ENCODE measurements around the gene ASMTL.
"Not testable (repeated sequence)": the region's sequence is repeated elsewhere in the genome, so short reads cannot be mapped to it uniquely, and the experiment has no call there.

The ASMTL gene

DNA sequence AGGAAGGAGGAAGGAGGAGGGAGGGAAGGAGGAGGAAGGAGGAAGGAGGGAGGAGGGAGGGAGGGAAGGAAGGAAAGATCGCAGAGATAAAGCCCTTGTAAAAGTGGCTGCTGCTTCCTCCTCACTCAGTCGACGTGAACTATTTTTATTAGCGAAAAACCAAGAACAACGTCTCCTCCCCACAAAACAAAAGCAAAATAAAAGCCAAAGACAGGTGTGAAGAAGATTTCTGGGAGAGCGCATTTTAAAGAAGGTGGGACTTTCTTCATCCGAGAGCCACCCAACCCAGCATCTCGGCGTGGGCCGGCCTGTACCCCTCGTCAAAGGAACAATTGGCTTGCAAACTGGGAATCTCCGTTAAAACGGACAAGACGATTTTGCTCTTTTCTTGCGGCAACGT lies 40.7 kb upstream of the ASMTL start:
- H3K4me3 ChIP-seq (ENCODE audit: low read length), result no peak overlapping the region
- H3K36me3 ChIP-seq (ENCODE audit: control insufficient read depth, insufficient read depth, low read length), result no peaks in the 10 kb centered on the region
- no peak overlapping the region for H2BK120ac ChIP-seq (ENCODE audit: low read depth, low read length)
- H3K18ac ChIP-seq (ENCODE audit: low read length), result no peak overlapping the region
- H3K56ac ChIP-seq (ENCODE audit: low read length), result no peak overlapping the region
- H3K23ac ChIP-seq (ENCODE audit: low read length), result no peak overlapping the region
- no peak for DNase-seq
- H3K27ac ChIP-seq (ENCODE audit: low read depth, low read length), result no peak overlapping the region
- WGBS (ENCODE audit: extremely low coverage, insufficient coverage, low lambda C conversion rate), result no CpG with 5 or more reads among the region's 16 CpGs
- H2AK5ac ChIP-seq (ENCODE audit: low read length), result no peak overlapping the region
- no peaks in the 10 kb centered on the region for H3K4me1 ChIP-seq (ENCODE audit: control insufficient read depth, low read depth, low read length)
- H3K4ac ChIP-seq (ENCODE audit: low read depth, low read length), result no peak overlapping the region
- no peaks in the 10 kb centered on the region for H3K79me1 ChIP-seq (ENCODE audit: low read length)
- no peak overlapping the region for H4K8ac ChIP-seq (ENCODE audit: low read depth, low read length)
- H3K9ac ChIP-seq (ENCODE audit: low read length), result no peak overlapping the region
- H3K4me2 ChIP-seq (ENCODE audit: low read length), result peak overlapping the region; percentile 1
- H3K79me2 ChIP-seq (ENCODE audit: control insufficient read depth, insufficient read depth, low read length), result no peaks in the 10 kb centered on the region
- no peaks in the 10 kb centered on the region for H3K27me3 ChIP-seq (ENCODE audit: insufficient read depth, low read length, poor library complexity)
- H4K5ac ChIP-seq (ENCODE audit: low read length), result no peak overlapping the region
- H2BK5ac ChIP-seq (ENCODE audit: low read length), result no peak overlapping the region
- H2BK15ac ChIP-seq (replicated peaks; ENCODE audit: low read depth), result no peak overlapping the region

- Histone ChIP-seq H3K36me3 (ENCODE audit: control insufficient read depth, insufficient read depth, low read length) (no peaks in the 10 kb centered on the region), H3K27ac (ENCODE audit: low read depth, low read length) (no peak overlapping the region), H2BK15ac (replicated peaks; ENCODE audit: low read depth) (no peak overlapping the region), H2BK120ac (ENCODE audit: low read depth, low read length) (no peak overlapping the region), H4K8ac (ENCODE audit: low read depth, low read length) (no peak overlapping the region), H2AK5ac (ENCODE audit: low read length) (no peak overlapping the region), H3K79me1 (ENCODE audit: low read length) (no peaks in the 10 kb centered on the region), H3K56ac (ENCODE audit: low read length) (no peak overlapping the region), H3K23ac (ENCODE audit: low read length) (no peak overlapping the region), H4K5ac (ENCODE audit: low read length) (no peak overlapping the region), H3K4ac (ENCODE audit: low read depth, low read length) (no peak overlapping the region), H3K79me2 (ENCODE audit: control insufficient read depth, insufficient read depth, low read length) (no peaks in the 10 kb centered on the region), H3K4me3 (ENCODE audit: low read length) (no peak overlapping the region), H3K4me1 (ENCODE audit: control insufficient read depth, low read depth, low read length) (no peaks in the 10 kb centered on the region), H3K18ac (ENCODE audit: low read length) (no peak overlapping the region), H2BK5ac (ENCODE audit: low read length) (no peak overlapping the region), H3K9ac (ENCODE audit: low read length) (no peak overlapping the region), H3K4me2 (ENCODE audit: low read length) (no peak overlapping the region), H3K27me3 (ENCODE audit: insufficient read depth, low read length, poor library complexity) (no peaks in the 10 kb centered on the region)
- DNase-seq, result no peak
- no CpG with 5 or more reads among the region's 9 CpGs for WGBS (ENCODE audit: extremely low coverage, insufficient coverage, low lambda C conversion rate)
Measured at GRCh38 chrX:1492421-1493012, 39.8 kb upstream of the ASMTL start.

GRCh38 chrX:1491851-1492349 lies 39.2 kb upstream of the ASMTL start:
- Histone ChIP-seq H4K5ac (ENCODE audit: low read length) (no peak overlapping the region), H3K4me3 (ENCODE audit: low read length) (no peak overlapping the region), H3K79me1 (ENCODE audit: low read length) (no peaks in the 10 kb centered on the region), H3K4ac (ENCODE audit: low read depth, low read length) (no peak overlapping the region), H3K4me2 (ENCODE audit: low read length) (no peak overlapping the region), H3K27me3 (ENCODE audit: insufficient read depth, low read length, poor library complexity) (no peaks in the 10 kb centered on the region), H3K27ac (ENCODE audit: low read depth, low read length) (no peak overlapping the region), H2BK15ac (replicated peaks; ENCODE audit: low read depth) (no peak overlapping the region), H2BK120ac (ENCODE audit: low read depth, low read length) (no peak overlapping the region), H2AK5ac (ENCODE audit: low read length) (no peak overlapping the region), H3K18ac (ENCODE audit: low read length) (no peak overlapping the region), H3K56ac (ENCODE audit: low read length) (no peak overlapping the region), H3K9ac (ENCODE audit: low read length) (no peak overlapping the region), H2BK5ac (ENCODE audit: low read length) (no peak overlapping the region), H3K79me2 (ENCODE audit: control insufficient read depth, insufficient read depth, low read length) (no peaks in the 10 kb centered on the region), H3K36me3 (ENCODE audit: control insufficient read depth, insufficient read depth, low read length) (no peaks in the 10 kb centered on the region), H4K8ac (ENCODE audit: low read depth, low read length) (no peak overlapping the region), H3K4me1 (ENCODE audit: control insufficient read depth, low read depth, low read length) (no peaks in the 10 kb centered on the region), H3K23ac (ENCODE audit: low read length) (no peak overlapping the region)
- WGBS (ENCODE audit: extremely low coverage, insufficient coverage, low lambda C conversion rate), result no CpG with 5 or more reads among the region's 6 CpGs
- peak; percentile 92 for DNase-seq

GRCh38 chrX:1491248-1491647 lies 38.5 kb upstream of the ASMTL start:
- not testable (repeated sequence) for H2AK5ac ChIP-seq (ENCODE audit: low read length); H3K56ac ChIP-seq (ENCODE audit: low read length); DNase-seq; H3K4me2 ChIP-seq (ENCODE audit: low read length); H3K36me3 ChIP-seq (ENCODE audit: control insufficient read depth, insufficient read depth, low read length); H3K79me1 ChIP-seq (ENCODE audit: low read length); H2BK5ac ChIP-seq (ENCODE audit: low read length); H3K23ac ChIP-seq (ENCODE audit: low read length); H3K4ac ChIP-seq (ENCODE audit: low read depth, low read length); H4K5ac ChIP-seq (ENCODE audit: low read length); H3K79me2 ChIP-seq (ENCODE audit: control insufficient read depth, insufficient read depth, low read length); H3K27ac ChIP-seq (ENCODE audit: low read depth, low read length); H2BK15ac ChIP-seq (replicated peaks; ENCODE audit: low read depth); H3K4me1 ChIP-seq (ENCODE audit: control insufficient read depth, low read depth, low read length); H4K8ac ChIP-seq (ENCODE audit: low read depth, low read length); H2BK120ac ChIP-seq (ENCODE audit: low read depth, low read length); H3K9ac ChIP-seq (ENCODE audit: low read length); H3K27me3 ChIP-seq (ENCODE audit: insufficient read depth, low read length, poor library complexity); H3K4me3 ChIP-seq (ENCODE audit: low read length); H3K18ac ChIP-seq (ENCODE audit: low read length)
- no CpG with 5 or more reads among the region's 4 CpGs for WGBS (ENCODE audit: extremely low coverage, insufficient coverage, low lambda C conversion rate)

DNA sequence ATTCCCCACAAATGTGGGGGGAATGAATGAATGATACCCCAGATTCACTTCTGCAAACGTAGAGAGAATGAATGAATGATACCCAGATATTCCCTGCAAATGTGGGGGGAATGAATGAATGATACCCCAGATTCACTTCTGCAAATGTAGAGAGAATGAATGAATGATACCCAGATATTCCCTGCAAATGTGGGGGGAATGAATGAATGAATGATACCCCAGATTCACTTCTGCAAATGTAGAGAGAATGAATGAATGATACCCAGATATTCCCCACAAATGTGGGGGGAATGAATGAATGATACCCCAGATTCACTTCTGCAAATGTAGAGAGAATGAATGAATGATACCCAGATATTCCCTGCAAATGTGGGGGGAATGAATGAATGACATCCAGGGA lies 38.0 kb upstream of the ASMTL start:
- not testable (repeated sequence) for H3K23ac ChIP-seq (ENCODE audit: low read length)

GRCh38 chrX:1489354-1489753 lies 36.6 kb upstream of the ASMTL start:
- H3K4me2 ChIP-seq (ENCODE audit: low read length); H3K79me2 ChIP-seq (ENCODE audit: control insufficient read depth, insufficient read depth, low read length); H3K4me3 ChIP-seq (ENCODE audit: low read length); H3K9ac ChIP-seq (ENCODE audit: low read length); H3K23ac ChIP-seq (ENCODE audit: low read length); H3K36me3 ChIP-seq (ENCODE audit: control insufficient read depth, insufficient read depth, low read length); H3K27ac ChIP-seq (ENCODE audit: low read depth, low read length); H2AK5ac ChIP-seq (ENCODE audit: low read length); H4K8ac ChIP-seq (ENCODE audit: low read depth, low read length); H4K5ac ChIP-seq (ENCODE audit: low read length); H3K56ac ChIP-seq (ENCODE audit: low read length); H3K79me1 ChIP-seq (ENCODE audit: low read length); H2BK120ac ChIP-seq (ENCODE audit: low read depth, low read length); H3K27me3 ChIP-seq (ENCODE audit: insufficient read depth, low read length, poor library complexity); DNase-seq; H2BK15ac ChIP-seq (replicated peaks; ENCODE audit: low read depth); H2BK5ac ChIP-seq (ENCODE audit: low read length); H3K18ac ChIP-seq (ENCODE audit: low read length); H3K4ac ChIP-seq (ENCODE audit: low read depth, low read length); H3K4me1 ChIP-seq (ENCODE audit: control insufficient read depth, low read depth, low read length): not testable (repeated sequence)
- no CpG with 5 or more reads among the region's 5 CpGs for WGBS (ENCODE audit: extremely low coverage, insufficient coverage, low lambda C conversion rate)

More for the DNA sequence above, 38.0 kb upstream of the ASMTL start:
- not testable (repeated sequence) for H2BK120ac ChIP-seq (ENCODE audit: low read depth, low read length); H3K4ac ChIP-seq (ENCODE audit: low read depth, low read length); DNase-seq; H3K56ac ChIP-seq (ENCODE audit: low read length); H3K18ac ChIP-seq (ENCODE audit: low read length); H2BK15ac ChIP-seq (replicated peaks; ENCODE audit: low read depth); H4K5ac ChIP-seq (ENCODE audit: low read length); H2BK5ac ChIP-seq (ENCODE audit: low read length); H4K8ac ChIP-seq (ENCODE audit: low read depth, low read length); H3K9ac ChIP-seq (ENCODE audit: low read length); H3K4me1 ChIP-seq (ENCODE audit: control insufficient read depth, low read depth, low read length); H3K79me2 ChIP-seq (ENCODE audit: control insufficient read depth, insufficient read depth, low read length); H3K4me3 ChIP-seq (ENCODE audit: low read length); H3K27ac ChIP-seq (ENCODE audit: low read depth, low read length); H3K79me1 ChIP-seq (ENCODE audit: low read length); H2AK5ac ChIP-seq (ENCODE audit: low read length); H3K4me2 ChIP-seq (ENCODE audit: low read length); H3K27me3 ChIP-seq (ENCODE audit: insufficient read depth, low read length, poor library complexity); H3K36me3 ChIP-seq (ENCODE audit: control insufficient read depth, insufficient read depth, low read length)
- no CpG with 5 or more reads among the region's 1 CpG for WGBS (ENCODE audit: extremely low coverage, insufficient coverage, low lambda C conversion rate)

All from mesendoderm (in vitro differentiated cells).